Right cardiac atrium (tissue), 5 donors: ENCODE measurements around the gene SLC10A1. TPM values are rescaled to one million over a fixed set of nuclear protein-coding genes. Genes with fewer than 3 reads are reported as not detected.

Experiments
- ATAC-seq, 2 donors: fragments of 200-7000 bp; cut with Tn5 transposase; one replicate each; pipeline versions ENCODE4 v1.8.0 to v1.9.1; 2020; ENCODE audit warnings: moderate library complexity in 2 of 2, mild to moderate bottlenecking in 1 of 2
- DNase-seq, 3 donors: peaks; one replicate each; pipeline ENCODE4 v3.0.0-alpha.2; 2020
- H3K27ac ChIP-seq: one replicate; pipeline ENCODE4 v1.5.1; 2013; ENCODE audit warnings: mild to moderate bottlenecking, low read length, control low read depth, moderate library complexity
- H3K27me3 ChIP-seq: one replicate; pipeline ENCODE4 v1.6.1; 2013; ENCODE audit not compliant: control insufficient read depth, insufficient read depth
- H3K4me1 ChIP-seq: one replicate; pipeline ENCODE4 v1.6.1; 2013; ENCODE audit warnings: low read length; ENCODE audit not compliant: control insufficient read depth, insufficient read depth
- H3K4me3 ChIP-seq: one replicate; pipeline ENCODE4 v1.5.1; 2013; ENCODE audit warnings: low read length, control low read depth
- H3K9me3 ChIP-seq: one replicate; pipeline ENCODE4 v1.6.1; 2013; ENCODE audit warnings: low read length; ENCODE audit not compliant: control insufficient read depth
- WGBS: extraction: QIAGEN DNeasy Blood & Tissue Kit; methylation state at CpG from one replicate; pipeline ENCODE4 v1.1.7; 2013; 5-methylcytosine and 5-hydroxymethylcytosine counted together
- intact Hi-C, 4 donors: fragments of 100-400 bp; cut with DNase I; formaldehyde crosslinking; loops; one replicate each; pipeline versions ENCODE4 v1.11.0 to v1.14.0; 2022 to 2023
- polyA plus RNA-seq: library from polyadenylated mRNA; stranded (reverse); fragments of 200-250 nt; gene quantifications from one replicate; pipeline ENCODE4 v1.2.3, GENCODE V29; 2013
- total RNA-seq, 4 donors: library from RNA; stranded (reverse); fragmentation: NEBNext Ultra II Directional; extraction: Animal tissue kit (Norgen Biotek cat#: 25700); gene quantifications; one replicate each; pipeline ENCODE4 v1.2.1, GENCODE V29; 2021
- donor health status: healthy with polysubstance abuse.
- donor health status: DM: no; HTN: yes; CAD: no.
- donor health status: DM: no; HTN: no; CAD: no.
- donor health status: DM: no; HTN: yes; CAD: no; lungs with severe emphysema.
- donor health status: DM: yes; HTN: yes; CAD: no.

SLC10A1 gene
- total and polyA plus RNA-seq, 5 donors = not detected

GRCh38 chr14:69784942-69785341, 12.1 kb downstream of the SLC10A1 start:
- ATAC-seq (no peak), DNase-seq (no peak)
- Histone ChIP-seq H3K9me3 (no peaks in the 10 kb centered on the region), H3K27ac (no peak overlapping the region), H3K27me3 (no peaks in the 10 kb centered on the region), H3K4me3 (no peak overlapping the region), H3K4me1 (peaks cover 3% of the 10 kb centered on the region)
- WGBS = 100% methylated on average over 1 of the region's 1 CpG
- intact Hi-C loops = no loop called here

GRCh38 chr14:69780952-69781351, 16.1 kb downstream of the SLC10A1 start:
- intact Hi-C loops = no loop called here
- peaks cover 3% of the 10 kb centered on the region for H3K4me1 ChIP-seq
- WGBS = 95% methylated on average over 3 of the region's 3 CpGs
- no peak overlapping the region for H3K4me3 ChIP-seq
- ATAC-seq (no peak), DNase-seq (no peak)
- H3K9me3 ChIP-seq = no peaks in the 10 kb centered on the region
- no peaks in the 10 kb centered on the region for H3K27me3 ChIP-seq
- no peak overlapping the region for H3K27ac ChIP-seq

GRCh38 chr14:69780092-69780491, 16.9 kb downstream of the SLC10A1 start:
- 99% methylated on average over 1 of the region's 1 CpG for WGBS
- intact Hi-C loops = no loop called here

GRCh38 chr14:69779088-69779487, 18.0 kb downstream of the SLC10A1 start:
- intact Hi-C loops = no loop called here
- Histone ChIP-seq H3K27me3 (no peaks in the 10 kb centered on the region), H3K4me3 (no peak overlapping the region), H3K9me3 (no peaks in the 10 kb centered on the region), H3K4me1 (peaks cover 3% of the 10 kb centered on the region), H3K27ac (no peak overlapping the region)
- DNase-seq (no peak), ATAC-seq (no peak)
- WGBS = 93% methylated on average over 2 of the region's 2 CpGs

More at GRCh38 chr14:69780092-69780491, 16.9 kb downstream of the SLC10A1 start:
- no peaks in the 10 kb centered on the region for H3K9me3 ChIP-seq
- H3K27me3 ChIP-seq = no peaks in the 10 kb centered on the region
- ATAC-seq = no peak
- peaks cover 3% of the 10 kb centered on the region for H3K4me1 ChIP-seq
- H3K27ac ChIP-seq = no peak overlapping the region
- no peak overlapping the region for H3K4me3 ChIP-seq
- DNase-seq = no peak

- DNase-seq (no peak), ATAC-seq (no peak)
- peaks cover 3% of the 10 kb centered on the region for H3K4me1 ChIP-seq
- H3K9me3 ChIP-seq = no peaks in the 10 kb centered on the region
- no peak overlapping the region for H3K4me3 ChIP-seq
- no peaks in the 10 kb centered on the region for H3K27me3 ChIP-seq
- intact Hi-C loops = no loop called here
- 72% methylated on average over 4 of the region's 4 CpGs for WGBS
- no peak overlapping the region for H3K27ac ChIP-seq
Observed at GRCh38 chr14:69776875-69777453, 20.1 kb downstream of the SLC10A1 start.

- Histone ChIP-seq H3K9me3 (no peaks in the 10 kb centered on the region), H3K27ac (no peak overlapping the region), H3K4me1 (no peaks in the 10 kb centered on the region), H3K27me3 (no peaks in the 10 kb centered on the region), H3K4me3 (no peak overlapping the region)
- 83% methylated on average over 3 of the region's 3 CpGs for WGBS
- DNase-seq (no peak), ATAC-seq (no peak)
- intact Hi-C loops = no loop called here
Observed at GRCh38 chr14:69775012-69775411, 22.0 kb downstream of the SLC10A1 start.

GRCh38 chr14:69773571-69774276, 23.3 kb downstream of the SLC10A1 start:
- no peak overlapping the region for H3K4me3 ChIP-seq
- ATAC-seq = peak in 1 of 2 donors; percentile 5
- no peaks in the 10 kb centered on the region for H3K9me3 ChIP-seq
- intact Hi-C loops = no loop called here
- 91% methylated on average over 7 of the region's 7 CpGs for WGBS
- H3K27me3 ChIP-seq = no peaks in the 10 kb centered on the region
- H3K27ac ChIP-seq = no peak overlapping the region
- peaks cover 4% of the 10 kb centered on the region for H3K4me1 ChIP-seq
- DNase-seq = no peak

- intact Hi-C loops = no loop called here
- Histone ChIP-seq H3K9me3 (no peaks in the 10 kb centered on the region), H3K4me3 (no peak overlapping the region), H3K4me1 (peaks cover 7% of the 10 kb centered on the region), H3K27me3 (no peaks in the 10 kb centered on the region), H3K27ac (no peak overlapping the region)
- ATAC-seq (no peak), DNase-seq (no peak)
- 86% methylated on average over 11 of the region's 11 CpGs for WGBS
Observed at GRCh38 chr14:69772082-69773017, 24.7 kb downstream of the SLC10A1 start.

GRCh38 chr14:69771136-69771535, 25.9 kb downstream of the SLC10A1 start:
- no peaks in the 10 kb centered on the region for H3K27me3 ChIP-seq
- no peaks in the 10 kb centered on the region for H3K9me3 ChIP-seq
- H3K4me3 ChIP-seq = no peak overlapping the region
- no peak overlapping the region for H3K27ac ChIP-seq
- 90% methylated on average over 16 of the region's 16 CpGs for WGBS
- ATAC-seq (no peak), DNase-seq (no peak)
- H3K4me1 ChIP-seq = peaks cover 7% of the 10 kb centered on the region
- intact Hi-C loops = no loop called here

- ATAC-seq = no peak
- Histone ChIP-seq H3K4me3 (no peak overlapping the region), H3K27me3 (no peaks in the 10 kb centered on the region), H3K27ac (no peak overlapping the region), H3K4me1 (peaks cover 7% of the 10 kb centered on the region), H3K9me3 (no peaks in the 10 kb centered on the region)
- intact Hi-C loops = no loop called here
- whole genome bisulfite sequencing = 81% methylated on average over 3 of the region's 3 CpGs
- no peak for DNase-seq
Observed at GRCh38 chr14:69770559-69770958, 26.5 kb downstream of the SLC10A1 start.

- Histone ChIP-seq H3K4me1 (peaks cover 7% of the 10 kb centered on the region), H3K27ac (no peak overlapping the region), H3K4me3 (no peak overlapping the region), H3K27me3 (no peaks in the 10 kb centered on the region), H3K9me3 (no peaks in the 10 kb centered on the region)
- intact Hi-C loops = no loop called here
- WGBS = 92% methylated on average over 22 of the region's 22 CpGs
- peak in 1 of 3 donors; percentile 35 for DNase-seq
- ATAC-seq = no peak
Observed at GRCh38 chr14:69769623-69770022, 27.4 kb downstream of the SLC10A1 start.
